Thyroid gland (tissue), 4 donors: ENCODE measurements around the gene DDX51. TPM values are rescaled to one million over a fixed set of nuclear protein-coding genes. Genes with fewer than 3 reads are reported as not detected.
A peak's percentile ranks its signal among the peaks of the same experiment; 100 is the strongest.

Source experiments
- DNase-seq, 2 donors: peaks; one replicate each; pipeline ENCODE4 v3.0.0-alpha.2; 2019
- H3K27ac ChIP-seq, 3 donors: fragments of 200-600 bp; sonication (generic); 1 replicate in 2 of 3; 2 replicates in 1 of 3; pipeline ENCODE4 v1.5.1; 2016 to 2019; ENCODE audit warnings: mild to moderate bottlenecking in 1 of 3, moderate library complexity in 1 of 3
- H3K27me3 ChIP-seq: fragments of 200-600 bp; sonication (generic); one replicate; pipeline ENCODE4 v1.5.1; 2019
- H3K36me3 ChIP-seq, 2 donors: fragments of 200-600 bp; sonication (generic); one replicate each; pipeline ENCODE4 v1.5.1; 2016 to 2019
- H3K4me1 ChIP-seq, 2 donors: fragments of 200-600 bp; sonication (generic); one replicate each; pipeline ENCODE4 v1.5.1; 2017 to 2019
- H3K4me3 ChIP-seq, 3 donors: fragments of 200-600 bp; sonication (generic); replicated peaks in 1 of 3; 1 replicate in 2 of 3; 2 replicates in 1 of 3; pipeline ENCODE4 v1.5.1; 2016; ENCODE audit warnings: mild to moderate bottlenecking in 1 of 3
- H3K9me3 ChIP-seq: fragments of 200-600 bp; sonication (generic); one replicate; pipeline ENCODE4 v1.5.1; 2017
- POLR2A ChIP-seq, 2 donors: fragments of 450-650 bp; IDR thresholded peaks; one replicate each; pipeline ENCODE4 v1.6.1; 2017; ENCODE audit warnings: antibody characterized with exemption in 2 of 2, mild to moderate bottlenecking in 2 of 2, moderate library complexity in 1 of 2
- WGBS, 2 donors: methylation state at CpG; one replicate each; pipeline ENCODE4 v1.1.5; 2017; 5-methylcytosine and 5-hydroxymethylcytosine counted together
- intact Hi-C: fragments of 100-400 bp; cut with DNase I; formaldehyde crosslinking; loops from one replicate; pipeline ENCODE4 v1.15.1; 2023
- total RNA-seq, 4 donors: library from RNA; depleted of rRNA; stranded (reverse); fragments of >200 nt; gene quantifications; one replicate each; pipeline ENCODE4 v1.2.3, GENCODE V29; 2016
- TF ChIP-seq, protein P1 (sequence below), 6 experiments: fragments of 200-600 bp in 3 of 6; fragments of 450-650 bp in 3 of 6; sonication (generic) in 3 of 6; IDR thresholded peaks; one replicate each; pipeline ENCODE4 v1.5.1; 2016 to 2019; ENCODE audit warnings: antibody characterized with exemption in 6 of 6, mild to moderate bottlenecking in 2 of 6, inconsistent platforms in 1 of 6, moderate library complexity in 1 of 6

DDX51 gene
- total RNA-seq, 4 donors from 2014 or later: 11.2 to 23.1 (median 13.7) TPM

DNA sequence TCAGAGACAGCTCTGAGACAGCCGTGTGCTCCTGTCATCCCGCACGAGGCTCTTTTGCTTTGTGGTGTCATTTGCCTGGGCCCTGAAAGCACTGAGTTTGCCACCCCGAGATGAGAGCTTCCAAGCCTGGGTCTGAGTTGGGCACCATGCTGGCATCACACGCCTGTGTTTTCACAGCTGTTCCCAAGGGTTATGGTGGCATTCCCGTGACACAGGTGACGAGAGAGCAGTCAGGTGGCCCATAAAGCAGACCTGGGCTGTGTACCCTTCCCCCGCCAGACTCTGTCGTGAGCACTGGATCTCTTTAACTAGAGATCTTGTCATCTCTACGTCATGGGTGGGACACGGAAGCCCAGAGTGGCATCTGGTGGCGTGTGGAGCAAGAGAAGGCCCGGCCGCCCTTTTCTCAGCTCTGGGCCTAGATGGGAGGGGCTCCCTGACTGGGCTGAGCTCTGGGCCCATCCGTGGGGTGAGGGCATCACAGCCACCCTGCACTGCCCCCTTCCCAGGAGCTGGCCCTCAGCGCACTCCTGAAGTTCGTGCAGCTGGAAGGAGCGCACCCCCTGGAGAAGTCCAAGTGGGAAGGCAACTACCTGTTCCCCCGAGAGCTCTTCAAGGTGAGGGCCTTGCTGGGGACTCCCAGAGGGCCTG is 2.8 kb upstream of the DDX51 start:
- TF ChIP-seq POLR2A (IDR thresholded peaks at IDR 0.05): no peak
- TF ChIP-seq, protein P1, sequence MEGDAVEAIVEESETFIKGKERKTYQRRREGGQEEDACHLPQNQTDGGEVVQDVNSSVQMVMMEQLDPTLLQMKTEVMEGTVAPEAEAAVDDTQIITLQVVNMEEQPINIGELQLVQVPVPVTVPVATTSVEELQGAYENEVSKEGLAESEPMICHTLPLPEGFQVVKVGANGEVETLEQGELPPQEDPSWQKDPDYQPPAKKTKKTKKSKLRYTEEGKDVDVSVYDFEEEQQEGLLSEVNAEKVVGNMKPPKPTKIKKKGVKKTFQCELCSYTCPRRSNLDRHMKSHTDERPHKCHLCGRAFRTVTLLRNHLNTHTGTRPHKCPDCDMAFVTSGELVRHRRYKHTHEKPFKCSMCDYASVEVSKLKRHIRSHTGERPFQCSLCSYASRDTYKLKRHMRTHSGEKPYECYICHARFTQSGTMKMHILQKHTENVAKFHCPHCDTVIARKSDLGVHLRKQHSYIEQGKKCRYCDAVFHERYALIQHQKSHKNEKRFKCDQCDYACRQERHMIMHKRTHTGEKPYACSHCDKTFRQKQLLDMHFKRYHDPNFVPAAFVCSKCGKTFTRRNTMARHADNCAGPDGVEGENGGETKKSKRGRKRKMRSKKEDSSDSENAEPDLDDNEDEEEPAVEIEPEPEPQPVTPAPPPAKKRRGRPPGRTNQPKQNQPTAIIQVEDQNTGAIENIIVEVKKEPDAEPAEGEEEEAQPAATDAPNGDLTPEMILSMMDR (IDR thresholded peaks at IDR 0.05): no peak
- Histone ChIP-seq H3K27ac (no peak overlapping the region), H3K9me3 (no peaks in the 10 kb centered on the region), H3K4me1 (peaks cover 18 to 21% of the 10 kb centered on the region in 2 donors), H3K4me3 (no peak overlapping the region), H3K36me3 (peaks cover under 1 to 3% of the 10 kb centered on the region in 2 donors), H3K27me3 (no peaks in the 10 kb centered on the region)
- intact Hi-C loops: loop anchor here (10.0 kb wide), 2 partner anchors 62 to 348 kb away; partner anchors contain the start of gene FBRSL1
- peak in 1 of 2 donors; percentile 1 for DNase-seq
- 94 to 98% methylated on average over 12 to 15 of the region's 19 CpGs for WGBS, 2 donors

DNA sequence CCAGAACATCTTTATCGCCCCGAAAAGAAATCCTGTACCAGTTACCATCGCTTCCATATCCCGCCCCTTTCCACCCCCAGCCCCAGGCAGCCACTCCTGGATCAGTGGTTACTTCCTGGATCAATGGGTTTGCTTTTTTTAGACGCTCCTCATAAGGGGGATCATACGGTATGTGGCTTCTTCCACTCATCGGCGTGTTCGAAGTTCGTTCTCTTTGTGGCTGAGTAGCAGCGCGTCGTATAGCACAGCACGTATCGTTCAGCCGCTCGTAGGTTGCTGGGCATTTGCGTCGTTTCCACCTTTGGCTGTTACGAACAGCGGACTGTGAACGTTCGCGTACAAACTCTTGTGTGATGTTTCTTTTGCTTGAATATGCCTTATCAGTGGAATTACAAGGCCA is 2.0 kb upstream of the DDX51 start:
- Histone ChIP-seq H3K9me3 (no peaks in the 10 kb centered on the region), H3K27ac (no peak overlapping the region), H3K27me3 (no peaks in the 10 kb centered on the region), H3K4me1 (peaks cover 18 to 21% of the 10 kb centered on the region in 2 donors), H3K4me3 (no peak overlapping the region), H3K36me3 (peaks cover 8 to 11% of the 10 kb centered on the region in 2 donors)
- DNase-seq: no peak
- intact Hi-C loops: loop anchor here (10.0 kb wide), 2 partner anchors 61 to 349 kb away; partner anchors contain the start of gene FBRSL1
- TF ChIP-seq, protein P1 (IDR thresholded peaks at IDR 0.05): no peak
- no peak for TF ChIP-seq POLR2A (IDR thresholded peaks at IDR 0.05)
- 96 to 97% methylated on average over 24 of the region's 24 CpGs for WGBS, 2 donors

DNA sequence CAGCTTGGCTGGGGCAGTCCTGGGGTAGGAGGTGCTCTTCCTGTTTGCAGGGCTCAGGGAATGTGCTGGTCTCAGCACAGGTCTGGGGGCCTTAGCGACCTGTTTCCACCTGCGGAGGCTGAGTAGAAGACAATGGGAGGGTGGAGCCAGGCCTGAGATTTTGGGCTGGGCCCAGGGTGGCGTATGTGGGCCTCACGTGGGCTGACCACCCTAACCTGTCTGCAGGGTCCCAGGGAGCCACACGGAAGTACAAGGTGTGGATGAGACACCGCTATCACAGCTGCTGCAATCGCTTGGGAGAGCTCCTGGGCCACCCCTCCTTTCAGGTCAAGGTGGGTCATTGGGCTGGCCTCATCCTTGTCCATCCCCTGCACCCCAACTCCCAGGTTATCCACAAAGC is 1.2 kb upstream of the DDX51 start:
- TF ChIP-seq, protein P1 (IDR thresholded peaks at IDR 0.05): no peak
- TF ChIP-seq POLR2A (IDR thresholded peaks at IDR 0.05): no peak
- Histone ChIP-seq H3K9me3 (no peaks in the 10 kb centered on the region), H3K36me3 (peaks cover 16 to 18% of the 10 kb centered on the region in 2 donors), H3K27me3 (no peaks in the 10 kb centered on the region), H3K4me1 (peaks cover 18 to 21% of the 10 kb centered on the region in 2 donors), H3K4me3 (peak overlapping the region in 1 of 3 donors; percentile 92), H3K27ac (no peak overlapping the region)
- intact Hi-C loops: loop anchor here (10.0 kb wide), 2 partner anchors 61 to 349 kb away; partner anchors contain the start of gene FBRSL1
- 81 to 82% methylated on average over 7 of the region's 7 CpGs for WGBS, 2 donors
- DNase-seq: peak in 1 of 2 donors; percentile 3

- Histone ChIP-seq H3K27ac (peak overlapping the region in 2 of 3 donors; percentile 80 to 83), H3K4me3 (peak overlapping the region; percentile 45 to 94 (median 92)), H3K27me3 (no peaks in the 10 kb centered on the region), H3K9me3 (no peaks in the 10 kb centered on the region), H3K4me1 (peaks cover 18 to 21% of the 10 kb centered on the region in 2 donors), H3K36me3 (peaks cover 20 to 23% of the 10 kb centered on the region in 2 donors)
- 5% methylated on average over 12 to 17 of the region's 17 CpGs for WGBS, 2 donors
- TF ChIP-seq, protein P1 (IDR thresholded peaks at IDR 0.05): no peak
- TF ChIP-seq POLR2A (IDR thresholded peaks at IDR 0.05): no peak
- no peak for DNase-seq
- intact Hi-C loops: loop anchor here (10.0 kb wide), 2 partner anchors 60 to 350 kb away; partner anchors contain the start of gene FBRSL1
Observed at GRCh38 chr12:132144810-132145168, 670 bp upstream of the DDX51 start.
